Measurements from ENCODE around the gene VWA5A.

Gene VWA5A

DNA sequence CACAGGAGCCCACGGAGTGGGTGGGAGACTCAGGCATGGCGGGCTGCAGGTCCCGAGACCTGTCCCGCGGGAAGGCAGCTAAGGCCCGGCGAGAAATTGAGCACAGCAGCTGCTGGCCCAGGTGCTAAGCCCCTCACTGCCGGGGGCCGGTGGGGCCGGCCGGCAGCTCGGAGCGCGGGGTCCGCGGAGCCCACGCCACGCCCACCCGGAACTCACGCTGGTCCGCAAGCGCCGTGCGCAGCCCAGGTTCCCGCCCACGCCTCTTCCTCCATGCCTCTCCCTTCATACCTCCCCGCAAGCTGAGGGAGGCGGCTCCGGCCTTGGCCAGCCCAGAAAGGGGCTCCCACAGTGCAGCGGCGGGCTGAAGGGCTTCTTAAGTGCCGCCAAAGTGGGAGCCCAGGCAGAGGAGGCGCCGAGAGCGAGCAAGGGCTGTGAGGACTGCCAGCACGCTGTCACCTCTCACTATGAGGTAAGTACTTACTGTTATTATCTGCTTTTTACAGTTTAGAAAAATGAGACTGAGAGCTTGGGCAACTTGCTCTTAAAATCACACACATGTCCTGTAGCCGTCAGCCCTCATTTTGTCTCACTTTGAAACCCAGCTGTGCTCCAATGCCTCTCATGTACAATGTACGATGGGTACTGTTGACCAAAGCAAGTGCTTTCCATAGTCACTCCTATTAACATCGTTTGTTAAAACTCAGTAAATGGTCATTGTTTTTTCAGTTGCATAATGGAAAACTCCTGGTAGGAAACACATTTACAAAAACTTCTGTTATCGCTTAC lies 55.7 kb downstream of the VWA5A start:
- no peaks in the 10 kb centered on the region for H3K4me1 ChIP-seq (ENCODE audit: control insufficient read depth in 1 of 2, insufficient read depth in 2 of 2, low read length in 2 of 2)
- no peaks in the 10 kb centered on the region for H3K36me3 ChIP-seq (ENCODE audit: control insufficient read depth in 1 of 2, insufficient read depth in 2 of 2, low read length in 2 of 2)
- H3K27ac ChIP-seq (ENCODE audit: low read depth, low read length), result no peak overlapping the region
- H2AFZ ChIP-seq (ENCODE audit: insufficient read depth, low read length, poor library complexity), result no peak overlapping the region
- no peaks in the 10 kb centered on the region for H3K9me3 ChIP-seq (ENCODE audit: insufficient read depth, low read depth, low read length)
- H2BK120ac ChIP-seq (ENCODE audit: insufficient read depth, low read length, poor library complexity), result no peak overlapping the region
- no CpG with 5 or more reads among the region's 40 CpGs for WGBS (ENCODE audit: extremely low coverage, insufficient coverage, insufficient read length)
- no peak overlapping the region for H3K4ac ChIP-seq (ENCODE audit: low read depth, low read length)
- H3K4me3 ChIP-seq (ENCODE audit: low read depth, low read length), result no peak overlapping the region
- no peak overlapping the region for H4K12ac ChIP-seq (ENCODE audit: low read depth, low read length)
- H4K91ac ChIP-seq (ENCODE audit: low read depth, low read length), result no peak overlapping the region
- no peak overlapping the region for H2BK5ac ChIP-seq (ENCODE audit: low read depth, low read length, poor library complexity)
- no peak overlapping the region for H3K23ac ChIP-seq (ENCODE audit: low read length)
- H4K8ac ChIP-seq (ENCODE audit: low read depth, low read length), result no peak overlapping the region
- no peak overlapping the region for H3K9ac ChIP-seq (ENCODE audit: low read length)
- no peak overlapping the region for H3K18ac ChIP-seq (ENCODE audit: low read length)
- H2AK5ac ChIP-seq (ENCODE audit: low read length), result no peak overlapping the region
- no peak overlapping the region for H2BK12ac ChIP-seq (ENCODE audit: low read length)
- H3K79me1 ChIP-seq (ENCODE audit: low read length), result no peaks in the 10 kb centered on the region
- H3K14ac ChIP-seq (ENCODE audit: low read length), result no peak overlapping the region
- no peaks in the 10 kb centered on the region for H3K27me3 ChIP-seq (ENCODE audit: insufficient read depth, low read length)
- H3K4me2 ChIP-seq (ENCODE audit: low read length), result no peak overlapping the region
- DNase-seq, result peak; percentile 69 to 78
- H3K79me2 ChIP-seq (ENCODE audit: control insufficient read depth, insufficient read depth, low read length, poor library complexity), result no peaks in the 10 kb centered on the region

DNA sequence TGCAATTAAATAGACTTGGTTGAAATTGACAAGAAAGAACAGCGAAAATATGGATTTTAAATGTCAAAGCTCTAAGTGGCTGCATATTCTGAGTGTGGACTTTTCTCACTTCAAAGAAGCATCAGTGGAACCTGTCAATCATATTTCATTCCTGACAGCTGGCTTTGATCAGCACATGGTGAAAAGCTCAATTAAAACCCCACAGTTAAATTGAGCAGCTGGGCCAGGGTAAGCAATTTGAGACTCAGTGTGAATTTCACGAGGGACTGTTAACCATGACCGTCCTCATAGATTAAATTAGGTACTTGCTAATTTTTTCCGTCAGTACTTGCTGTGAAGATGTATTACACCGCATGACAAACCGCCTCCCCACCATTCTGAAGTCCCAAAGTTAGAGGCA lies 56.9 kb downstream of the VWA5A start:
- Histone ChIP-seq H2BK5ac (ENCODE audit: low read depth, low read length, poor library complexity) (no peak overlapping the region), H3K18ac (ENCODE audit: low read length) (no peak overlapping the region), H3K79me2 (ENCODE audit: control insufficient read depth, insufficient read depth, low read length, poor library complexity) (no peaks in the 10 kb centered on the region), H3K27me3 (ENCODE audit: insufficient read depth, low read length) (no peaks in the 10 kb centered on the region), H3K23ac (ENCODE audit: low read length) (no peak overlapping the region), H4K8ac (ENCODE audit: low read depth, low read length) (no peak overlapping the region), H2AFZ (ENCODE audit: insufficient read depth, low read length, poor library complexity) (no peak overlapping the region), H3K79me1 (ENCODE audit: low read length) (no peaks in the 10 kb centered on the region), H3K4me3 (ENCODE audit: low read depth, low read length) (no peak overlapping the region), H3K14ac (ENCODE audit: low read length) (no peak overlapping the region), H3K4ac (ENCODE audit: low read depth, low read length) (no peak overlapping the region), H2AK5ac (ENCODE audit: low read length) (no peak overlapping the region), H3K9ac (ENCODE audit: low read length) (no peak overlapping the region), H2BK120ac (ENCODE audit: insufficient read depth, low read length, poor library complexity) (no peak overlapping the region), H2BK12ac (ENCODE audit: low read length) (no peak overlapping the region), H3K36me3 (ENCODE audit: control insufficient read depth in 1 of 2, insufficient read depth in 2 of 2, low read length in 2 of 2) (no peaks in the 10 kb centered on the region), H4K91ac (ENCODE audit: low read depth, low read length) (no peak overlapping the region), H3K4me2 (ENCODE audit: low read length) (no peak overlapping the region), H3K27ac (ENCODE audit: low read depth, low read length) (no peak overlapping the region), H3K4me1 (ENCODE audit: control insufficient read depth in 1 of 2, insufficient read depth in 2 of 2, low read length in 2 of 2) (no peaks in the 10 kb centered on the region), H4K12ac (ENCODE audit: low read depth, low read length) (no peak overlapping the region), H3K9me3 (ENCODE audit: insufficient read depth, low read depth, low read length) (no peaks in the 10 kb centered on the region)
- no peak for DNase-seq
- WGBS (ENCODE audit: extremely low coverage, insufficient coverage, insufficient read length), result no CpG with 5 or more reads among the region's 6 CpGs

DNA sequence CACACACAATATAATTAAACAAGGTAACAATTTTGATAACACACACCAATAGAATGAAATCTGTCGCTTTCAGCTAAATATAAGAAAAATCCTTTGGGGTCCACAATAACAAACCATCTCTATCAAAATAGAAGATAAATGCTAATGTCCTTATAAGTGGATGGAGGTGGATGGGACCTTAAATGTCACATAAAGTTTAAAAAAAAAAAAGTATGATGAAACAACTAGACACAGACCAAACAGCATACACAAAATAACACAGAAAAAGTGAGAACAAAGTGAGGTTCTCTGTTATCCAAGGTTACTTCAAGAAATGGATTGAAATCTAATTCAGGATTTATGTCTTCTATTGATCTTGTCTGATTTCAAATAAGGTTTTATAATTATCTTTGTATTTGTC lies 57.3 kb downstream of the VWA5A start:
- H3K23ac ChIP-seq (ENCODE audit: low read length), result no peak overlapping the region
- no peak for DNase-seq
- no peak overlapping the region for H2AFZ ChIP-seq (ENCODE audit: insufficient read depth, low read length, poor library complexity)
- no peaks in the 10 kb centered on the region for H3K9me3 ChIP-seq (ENCODE audit: insufficient read depth, low read depth, low read length)
- H2AK5ac ChIP-seq (ENCODE audit: low read length), result no peak overlapping the region
- no peak overlapping the region for H2BK12ac ChIP-seq (ENCODE audit: low read length)
- no peak overlapping the region for H2BK5ac ChIP-seq (ENCODE audit: low read depth, low read length, poor library complexity)
- no peaks in the 10 kb centered on the region for H3K36me3 ChIP-seq (ENCODE audit: control insufficient read depth in 1 of 2, insufficient read depth in 2 of 2, low read length in 2 of 2)
- no CpG with 5 or more reads among the region's 1 CpG for WGBS (ENCODE audit: extremely low coverage, insufficient coverage, insufficient read length)
- no peak overlapping the region for H3K9ac ChIP-seq (ENCODE audit: low read length)
- no peak overlapping the region for H3K4ac ChIP-seq (ENCODE audit: low read depth, low read length)
- H3K14ac ChIP-seq (ENCODE audit: low read length), result no peak overlapping the region
- no peak overlapping the region for H3K4me2 ChIP-seq (ENCODE audit: low read length)
- no peak overlapping the region for H3K27ac ChIP-seq (ENCODE audit: low read depth, low read length)
- no peaks in the 10 kb centered on the region for H3K79me1 ChIP-seq (ENCODE audit: low read length)
- H3K18ac ChIP-seq (ENCODE audit: low read length), result no peak overlapping the region
- H3K27me3 ChIP-seq (ENCODE audit: insufficient read depth, low read length), result no peaks in the 10 kb centered on the region
- H4K8ac ChIP-seq (ENCODE audit: low read depth, low read length), result no peak overlapping the region
- H3K79me2 ChIP-seq (ENCODE audit: control insufficient read depth, insufficient read depth, low read length, poor library complexity), result no peaks in the 10 kb centered on the region
- no peaks in the 10 kb centered on the region for H3K4me1 ChIP-seq (ENCODE audit: control insufficient read depth in 1 of 2, insufficient read depth in 2 of 2, low read length in 2 of 2)
- no peak overlapping the region for H3K4me3 ChIP-seq (ENCODE audit: low read depth, low read length)
- H4K91ac ChIP-seq (ENCODE audit: low read depth, low read length), result no peak overlapping the region
- no peak overlapping the region for H4K12ac ChIP-seq (ENCODE audit: low read depth, low read length)
- H2BK120ac ChIP-seq (ENCODE audit: insufficient read depth, low read length, poor library complexity), result no peak overlapping the region

DNA sequence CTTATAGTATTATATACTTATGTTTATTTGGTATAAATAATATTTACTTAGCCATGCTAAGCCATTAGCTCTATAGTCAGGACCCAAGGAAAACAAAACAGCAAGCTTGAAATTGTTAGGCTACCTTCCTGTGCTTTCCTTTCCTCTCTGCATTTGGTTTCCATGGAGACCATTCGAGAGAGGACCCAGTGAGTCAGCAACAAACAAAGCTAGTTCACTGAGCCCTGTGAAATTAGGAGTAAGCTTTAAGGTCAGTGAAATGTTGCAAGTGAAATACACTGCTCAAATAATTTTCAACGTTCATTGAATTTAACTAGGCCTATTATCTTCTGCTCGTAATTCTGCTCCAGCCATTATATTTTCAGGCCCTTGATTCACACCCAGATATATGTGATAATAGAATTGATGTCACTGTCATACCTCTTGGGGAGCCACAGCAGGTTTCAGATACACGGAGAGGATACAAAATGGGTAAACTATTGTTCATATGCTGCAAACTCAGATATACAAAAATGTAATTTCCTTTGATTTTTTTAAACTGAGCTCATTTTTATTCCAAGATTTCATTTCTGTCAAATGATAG lies 58.8 kb downstream of the VWA5A start:
- no peak overlapping the region for H2AK5ac ChIP-seq (ENCODE audit: low read length)
- no peak overlapping the region for H3K4me2 ChIP-seq (ENCODE audit: low read length)
- H4K8ac ChIP-seq (ENCODE audit: low read depth, low read length), result no peak overlapping the region
- no peak overlapping the region for H4K12ac ChIP-seq (ENCODE audit: low read depth, low read length)
- no peaks in the 10 kb centered on the region for H3K27me3 ChIP-seq (ENCODE audit: insufficient read depth, low read length)
- no peaks in the 10 kb centered on the region for H3K4me1 ChIP-seq (ENCODE audit: control insufficient read depth in 1 of 2, insufficient read depth in 2 of 2, low read length in 2 of 2)
- H3K23ac ChIP-seq (ENCODE audit: low read length), result no peak overlapping the region
- H3K36me3 ChIP-seq (ENCODE audit: control insufficient read depth in 1 of 2, insufficient read depth in 2 of 2, low read length in 2 of 2), result no peaks in the 10 kb centered on the region
- H2AFZ ChIP-seq (ENCODE audit: insufficient read depth, low read length, poor library complexity), result no peak overlapping the region
- H3K27ac ChIP-seq (ENCODE audit: low read depth, low read length), result no peak overlapping the region
- H4K91ac ChIP-seq (ENCODE audit: low read depth, low read length), result no peak overlapping the region
- no peaks in the 10 kb centered on the region for H3K79me2 ChIP-seq (ENCODE audit: control insufficient read depth, insufficient read depth, low read length, poor library complexity)
- H3K18ac ChIP-seq (ENCODE audit: low read length), result no peak overlapping the region
- no CpG with 5 or more reads among the region's 4 CpGs for WGBS (ENCODE audit: extremely low coverage, insufficient coverage, insufficient read length)
- H3K9ac ChIP-seq (ENCODE audit: low read length), result no peak overlapping the region
- H3K14ac ChIP-seq (ENCODE audit: low read length), result no peak overlapping the region
- H2BK12ac ChIP-seq (ENCODE audit: low read length), result no peak overlapping the region
- no peaks in the 10 kb centered on the region for H3K79me1 ChIP-seq (ENCODE audit: low read length)
- DNase-seq, result peak; percentile 44 to 90
- no peaks in the 10 kb centered on the region for H3K9me3 ChIP-seq (ENCODE audit: insufficient read depth, low read depth, low read length)
- H3K4me3 ChIP-seq (ENCODE audit: low read depth, low read length), result no peak overlapping the region
- no peak overlapping the region for H2BK120ac ChIP-seq (ENCODE audit: insufficient read depth, low read length, poor library complexity)
- H2BK5ac ChIP-seq (ENCODE audit: low read depth, low read length, poor library complexity), result no peak overlapping the region
- no peak overlapping the region for H3K4ac ChIP-seq (ENCODE audit: low read depth, low read length)

Measured in trophoblast cell (in vitro differentiated cells and primary cell).